Measurements from ENCODE around the gene ESPL1.

DNA sequence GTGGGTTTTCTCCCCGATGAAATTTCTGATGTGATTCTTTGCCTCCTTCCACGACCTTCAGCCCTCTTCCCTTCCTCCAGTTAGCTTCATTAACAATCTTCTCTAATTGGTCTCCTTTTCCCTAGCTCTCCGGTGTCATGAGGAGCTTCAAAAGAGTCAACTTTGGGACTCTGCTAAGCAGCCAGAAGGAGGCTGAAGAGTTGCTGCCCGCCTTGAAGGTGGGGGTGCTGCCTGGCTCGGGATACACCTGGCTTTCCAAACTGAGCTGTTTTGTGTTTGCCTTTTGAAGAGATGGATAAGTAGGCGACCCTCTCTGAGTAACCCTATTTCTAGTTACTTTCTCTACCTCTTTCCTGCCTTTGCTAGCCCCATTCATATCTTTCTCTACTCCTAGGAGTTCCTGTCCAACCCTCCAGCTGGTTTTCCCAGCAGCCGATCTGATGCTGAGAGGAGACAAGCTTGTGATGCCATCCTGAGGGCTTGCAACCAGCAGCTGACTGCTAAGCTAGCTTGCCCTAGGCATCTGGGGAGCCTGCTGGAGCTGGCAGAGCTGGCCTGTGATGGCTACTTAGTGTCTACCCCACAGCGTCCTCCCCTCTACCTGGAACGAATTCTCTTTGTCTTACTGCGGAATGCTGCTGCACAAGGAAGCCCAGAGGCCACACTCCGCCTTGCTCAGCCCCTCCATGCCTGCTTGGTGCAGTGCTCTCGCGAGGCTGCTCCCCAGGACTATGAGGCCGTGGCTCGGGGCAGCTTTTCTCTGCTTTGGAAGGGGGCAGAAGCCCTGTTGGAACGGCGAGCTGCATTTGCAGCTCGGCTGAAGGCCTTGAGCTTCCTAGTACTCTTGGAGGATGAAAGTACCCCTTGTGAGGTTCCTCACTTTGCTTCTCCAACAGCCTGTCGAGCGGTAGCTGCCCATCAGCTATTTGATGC, 797 bp downstream of the ESPL1 start:
- TF ChIP-seq, protein P1, sequence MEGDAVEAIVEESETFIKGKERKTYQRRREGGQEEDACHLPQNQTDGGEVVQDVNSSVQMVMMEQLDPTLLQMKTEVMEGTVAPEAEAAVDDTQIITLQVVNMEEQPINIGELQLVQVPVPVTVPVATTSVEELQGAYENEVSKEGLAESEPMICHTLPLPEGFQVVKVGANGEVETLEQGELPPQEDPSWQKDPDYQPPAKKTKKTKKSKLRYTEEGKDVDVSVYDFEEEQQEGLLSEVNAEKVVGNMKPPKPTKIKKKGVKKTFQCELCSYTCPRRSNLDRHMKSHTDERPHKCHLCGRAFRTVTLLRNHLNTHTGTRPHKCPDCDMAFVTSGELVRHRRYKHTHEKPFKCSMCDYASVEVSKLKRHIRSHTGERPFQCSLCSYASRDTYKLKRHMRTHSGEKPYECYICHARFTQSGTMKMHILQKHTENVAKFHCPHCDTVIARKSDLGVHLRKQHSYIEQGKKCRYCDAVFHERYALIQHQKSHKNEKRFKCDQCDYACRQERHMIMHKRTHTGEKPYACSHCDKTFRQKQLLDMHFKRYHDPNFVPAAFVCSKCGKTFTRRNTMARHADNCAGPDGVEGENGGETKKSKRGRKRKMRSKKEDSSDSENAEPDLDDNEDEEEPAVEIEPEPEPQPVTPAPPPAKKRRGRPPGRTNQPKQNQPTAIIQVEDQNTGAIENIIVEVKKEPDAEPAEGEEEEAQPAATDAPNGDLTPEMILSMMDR (IDR thresholded peaks at IDR 0.05; ENCODE audit: insufficient read depth, low read length, poor library complexity, severe bottlenecking): no peak
- no peak for TF ChIP-seq EZH2phosphoT487 (conservative IDR thresholded peaks at IDR 0.05; ENCODE audit: low read length)
